ENCODE measurements around the gene DSG4.

- TF ChIP-seq EZH2phosphoT487 (IDR thresholded peaks at IDR 0.05; ENCODE audit: low read depth) (no peak), CTCF (IDR thresholded peaks at IDR 0.05; ENCODE audit: low read depth, low read length) (no peak)
Measured at GRCh38 chr18:31410716-31411483, 34.3 kb downstream of the DSG4 start.

All from OCI-LY3 (cell line).